ENCODE results near the gene POLD2.

Gene POLD2

GRCh38 chr7:44150966-44151941 lies 27.9 kb upstream of the POLD2 start:
- H3K4me3 ChIP-seq (ENCODE audit: low read depth, low read length): no peak overlapping the region
- peaks cover 18% of the 10 kb centered on the region for H3K4me1 ChIP-seq (ENCODE audit: control insufficient read depth, insufficient read depth, low read length)
- H3K27ac ChIP-seq (ENCODE audit: low read depth, low read length): no peak overlapping the region
- H3K36me3 ChIP-seq (ENCODE audit: control insufficient read depth, insufficient read depth, low read length): no peaks in the 10 kb centered on the region
- H3K9me3 ChIP-seq (ENCODE audit: control insufficient read depth, insufficient read depth, low read depth, low read length): no peaks in the 10 kb centered on the region
- peaks cover 7% of the 10 kb centered on the region; the same call in 1 of the 2 replicates for H3K27me3 ChIP-seq (ENCODE audit: control insufficient read depth, insufficient read depth, low read length)
- H3K9ac ChIP-seq (ENCODE audit: low read length): no peak overlapping the region

- H3K27me3 ChIP-seq (ENCODE audit: control insufficient read depth, insufficient read depth, low read length): peaks cover 12% of the 10 kb centered on the region
- H3K27ac ChIP-seq (ENCODE audit: low read depth, low read length): no peak overlapping the region
- no peak overlapping the region for H3K9ac ChIP-seq (ENCODE audit: low read length)
These were observed 27.1 kb upstream of the POLD2 start for GRCh38 chr7:44150466-44150832.

GRCh38 chr7:44149571-44150465 lies 26.5 kb upstream of the POLD2 start:
- Histone ChIP-seq H3K4me3 (ENCODE audit: low read depth, low read length) (no peak overlapping the region), H3K27ac (ENCODE audit: low read depth, low read length) (no peak overlapping the region), H3K9ac (ENCODE audit: low read length) (no peak overlapping the region), H3K9me3 (ENCODE audit: control insufficient read depth, insufficient read depth, low read depth, low read length) (no peaks in the 10 kb centered on the region), H3K36me3 (ENCODE audit: control insufficient read depth, insufficient read depth, low read length) (no peaks in the 10 kb centered on the region), H3K27me3 (ENCODE audit: control insufficient read depth, insufficient read depth, low read length) (peaks cover 18% of the 10 kb centered on the region), H3K4me1 (ENCODE audit: control insufficient read depth, insufficient read depth, low read length) (peaks cover 24% of the 10 kb centered on the region)

More at GRCh38 chr7:44150466-44150832, 27.1 kb upstream of the POLD2 start:
- Histone ChIP-seq H3K9me3 (ENCODE audit: control insufficient read depth, insufficient read depth, low read depth, low read length) (no peaks in the 10 kb centered on the region), H3K4me3 (ENCODE audit: low read depth, low read length) (no peak overlapping the region), H3K4me1 (ENCODE audit: control insufficient read depth, insufficient read depth, low read length) (peaks cover 19% of the 10 kb centered on the region), H3K36me3 (ENCODE audit: control insufficient read depth, insufficient read depth, low read length) (no peaks in the 10 kb centered on the region)

GRCh38 chr7:44148961-44149536 lies 25.7 kb upstream of the POLD2 start:
- no peaks in the 10 kb centered on the region for H3K36me3 ChIP-seq (ENCODE audit: control insufficient read depth, insufficient read depth, low read length)
- H3K27me3 ChIP-seq (ENCODE audit: control insufficient read depth, insufficient read depth, low read length): peaks cover 26% of the 10 kb centered on the region
- H3K4me1 ChIP-seq (ENCODE audit: control insufficient read depth, insufficient read depth, low read length): peaks cover 24% of the 10 kb centered on the region

GRCh38 chr7:44148166-44148565 lies 24.8 kb upstream of the POLD2 start:
- H3K4me3 ChIP-seq (ENCODE audit: low read depth, low read length): no peak overlapping the region

More at GRCh38 chr7:44148961-44149536, 25.7 kb upstream of the POLD2 start:
- Histone ChIP-seq H3K4me3 (ENCODE audit: low read depth, low read length) (no peak overlapping the region), H3K9ac (ENCODE audit: low read length) (no peak overlapping the region), H3K9me3 (ENCODE audit: control insufficient read depth, insufficient read depth, low read depth, low read length) (no peaks in the 10 kb centered on the region), H3K27ac (ENCODE audit: low read depth, low read length) (no peak overlapping the region)

GRCh38 chr7:44147026-44147991 lies 24.0 kb upstream of the POLD2 start:
- Histone ChIP-seq H3K4me1 (ENCODE audit: control insufficient read depth, insufficient read depth, low read length) (peaks cover 24% of the 10 kb centered on the region), H3K27me3 (ENCODE audit: control insufficient read depth, insufficient read depth, low read length) (peaks cover 31% of the 10 kb centered on the region), H3K4me3 (ENCODE audit: low read depth, low read length) (no peak overlapping the region), H3K9me3 (ENCODE audit: control insufficient read depth, insufficient read depth, low read depth, low read length) (no peaks in the 10 kb centered on the region), H3K27ac (ENCODE audit: low read depth, low read length) (no peak overlapping the region), H3K9ac (ENCODE audit: low read length) (no peak overlapping the region), H3K36me3 (ENCODE audit: control insufficient read depth, insufficient read depth, low read length) (no peaks in the 10 kb centered on the region)

More at GRCh38 chr7:44148166-44148565, 24.8 kb upstream of the POLD2 start:
- Histone ChIP-seq H3K27me3 (ENCODE audit: control insufficient read depth, insufficient read depth, low read length) (peaks cover 31% of the 10 kb centered on the region), H3K36me3 (ENCODE audit: control insufficient read depth, insufficient read depth, low read length) (no peaks in the 10 kb centered on the region), H3K27ac (ENCODE audit: low read depth, low read length) (no peak overlapping the region), H3K4me1 (ENCODE audit: control insufficient read depth, insufficient read depth, low read length) (peaks cover 24% of the 10 kb centered on the region), H3K9ac (ENCODE audit: low read length) (no peak overlapping the region), H3K9me3 (ENCODE audit: control insufficient read depth, insufficient read depth, low read depth, low read length) (no peaks in the 10 kb centered on the region)

GRCh38 chr7:44145969-44146911 lies 22.9 kb upstream of the POLD2 start:
- H3K27ac ChIP-seq (ENCODE audit: low read depth, low read length): no peak overlapping the region
- H3K9ac ChIP-seq (ENCODE audit: low read length): peak overlapping the region; percentile 36
- peaks cover 31% of the 10 kb centered on the region for H3K27me3 ChIP-seq (ENCODE audit: control insufficient read depth, insufficient read depth, low read length)
- peak overlapping the region; percentile 72 for H3K4me3 ChIP-seq (ENCODE audit: low read depth, low read length)
- peaks cover 32% of the 10 kb centered on the region for H3K4me1 ChIP-seq (ENCODE audit: control insufficient read depth, insufficient read depth, low read length)
- no peaks in the 10 kb centered on the region for H3K9me3 ChIP-seq (ENCODE audit: control insufficient read depth, insufficient read depth, low read depth, low read length)
- no peaks in the 10 kb centered on the region for H3K36me3 ChIP-seq (ENCODE audit: control insufficient read depth, insufficient read depth, low read length)

GRCh38 chr7:44145479-44145968 lies 22.2 kb upstream of the POLD2 start:
- H3K9ac ChIP-seq (ENCODE audit: low read length): peak overlapping the region; percentile 30
- H3K4me1 ChIP-seq (ENCODE audit: control insufficient read depth, insufficient read depth, low read length): peaks cover 36% of the 10 kb centered on the region
- H3K27ac ChIP-seq (ENCODE audit: low read depth, low read length): no peak overlapping the region
- no peaks in the 10 kb centered on the region for H3K36me3 ChIP-seq (ENCODE audit: control insufficient read depth, insufficient read depth, low read length)
- peaks cover 31% of the 10 kb centered on the region for H3K27me3 ChIP-seq (ENCODE audit: control insufficient read depth, insufficient read depth, low read length)
- no peaks in the 10 kb centered on the region for H3K9me3 ChIP-seq (ENCODE audit: control insufficient read depth, insufficient read depth, low read depth, low read length)
- H3K4me3 ChIP-seq (ENCODE audit: low read depth, low read length): peak overlapping the region; percentile 72

- Histone ChIP-seq H3K4me3 (ENCODE audit: low read depth, low read length) (peak overlapping the region; percentile 72), H3K9me3 (ENCODE audit: control insufficient read depth, insufficient read depth, low read depth, low read length) (no peaks in the 10 kb centered on the region), H3K9ac (ENCODE audit: low read length) (peak overlapping the region; percentile 30), H3K4me1 (ENCODE audit: control insufficient read depth, insufficient read depth, low read length) (peaks cover 36% of the 10 kb centered on the region), H3K27ac (ENCODE audit: low read depth, low read length) (no peak overlapping the region), H3K27me3 (ENCODE audit: control insufficient read depth, insufficient read depth, low read length) (peaks cover 31% of the 10 kb centered on the region), H3K36me3 (ENCODE audit: control insufficient read depth, insufficient read depth, low read length) (no peaks in the 10 kb centered on the region)
These were observed 21.7 kb upstream of the POLD2 start for GRCh38 chr7:44144968-44145478.

Data from HUES6 (cell line).